GDM1 (cell line): ENCODE results near the gene DEFB124.
"Not testable (repeated sequence)": the region's sequence is repeated elsewhere in the genome, so short reads cannot be mapped to it uniquely, and the experiment has no call there.

Source experiments
- DNase-seq: peaks from one replicate; lab custom pipeline; 2025; lab: John Stamatoyannopoulos, UW

Gene DEFB124

GRCh38 chr20:31488115-31488514 is 13.2 kb upstream of the DEFB124 start:
- DNase-seq = no peak

- DNase-seq = no peak
These were observed 10.8 kb upstream of the DEFB124 start for GRCh38 chr20:31485450-31486339.

GRCh38 chr20:31484001-31484400 is 9.1 kb upstream of the DEFB124 start:
- DNase-seq = no peak

- no peak for DNase-seq
These were observed 1.8 kb upstream of the DEFB124 start for GRCh38 chr20:31476643-31477215.

- no peak for DNase-seq
These were observed 1.3 kb upstream of the DEFB124 start for GRCh38 chr20:31476294-31476585.

GRCh38 chr20:31475472-31476293 is 756 bp upstream of the DEFB124 start:
- no peak for DNase-seq

- no peak for DNase-seq
These were observed 860 bp downstream of the DEFB124 start for GRCh38 chr20:31474097-31474436.

- no peak for DNase-seq
These were observed 1.4 kb downstream of the DEFB124 start for GRCh38 chr20:31473331-31474096.

- DNase-seq = no peak
These were observed 2.3 kb downstream of the DEFB124 start for GRCh38 chr20:31472395-31473330.

- DNase-seq = not testable (repeated sequence)
These were observed 4.0 kb downstream of the DEFB124 start for GRCh38 chr20:31470946-31471345.

- no peak for DNase-seq
These were observed 20.6 kb downstream of the DEFB124 start for GRCh38 chr20:31454361-31454760.

GRCh38 chr20:31452575-31452974 is 22.4 kb downstream of the DEFB124 start:
- DNase-seq = no peak

- DNase-seq = no peak
These were observed 25.2 kb downstream of the DEFB124 start for GRCh38 chr20:31449511-31450414.

- no peak for DNase-seq
These were observed 28.7 kb downstream of the DEFB124 start for GRCh38 chr20:31446084-31446819.

- DNase-seq = no peak
These were observed 34.8 kb downstream of the DEFB124 start, which contains the start of gene DEFB123 for GRCh38 chr20:31440012-31440659. TSS of gene DEFB123 (plus strand) at chr20:31440632. CDS start at chr20:31440699, 67 bp downstream.

- DNase-seq = no peak
These were observed 44.3 kb downstream of the DEFB124 start for GRCh38 chr20:31430568-31431115.

GRCh38 chr20:31427576-31427975 is 47.4 kb downstream of the DEFB124 start:
- DNase-seq = not testable (repeated sequence)

- not testable (repeated sequence) for DNase-seq
These were observed 47.9 kb downstream of the DEFB124 start for GRCh38 chr20:31426891-31427551.
